SK-N-SH (cell line): ENCODE measurements around the gene TNFRSF21. TPM values are rescaled to one million over a fixed set of nuclear protein-coding genes. Genes with fewer than 3 reads are reported as not detected.

Source experiments
- CTCF ChIA-PET: fragments of 300-600, 350-600 bp; formaldehyde crosslinking; extraction: SDS; loops from one replicate; lab custom pipeline; 2021; lab: Yijun Ruan, JAX
- POLR2A ChIA-PET: fragments of 350-600 bp; sonication (Branson Sonifier 250); formaldehyde crosslinking; extraction: SDS; loops from one replicate; lab custom pipeline; 2020; ENCODE audit warnings: antibody characterized with exemption, inconsistent platforms; lab: Yijun Ruan, JAX
- DNase-seq: peaks from one replicate; pipeline ENCODE4 v3.0.0; 2012
- H2AFZ ChIP-seq: fragments of 200-600 bp; sonication (generic); 2 replicates; pipeline ENCODE4 v1.8.1; 2016; ENCODE audit warnings: antibody characterized with exemption, mild to moderate bottlenecking, low read depth
- H3F3A ChIP-seq: fragments of 200-600 bp; sonication (generic); replicated peaks from 2 replicates; pipeline ENCODE3; 2016; ENCODE audit warnings: antibody characterized with exemption, mild to moderate bottlenecking; ENCODE audit not compliant: insufficient read depth
- H3K27ac ChIP-seq, 2 experiments: fragments of 200-500 bp in 1 of 2; fragments of 200-600 bp in 1 of 2; sonication (Bioruptor generic) in 1 of 2; sonication (generic), shearing (Covaris generic) in 1 of 2; 2 replicates each; pipeline versions ENCODE4 v1.5.1 to v1.6.1; 2014 to 2016; ENCODE audit warnings: low read depth in 2 of 2, inconsistent platforms in 1 of 2, low read length in 1 of 2, mild to moderate bottlenecking in 1 of 2, mixed read lengths in 1 of 2
- H3K27me3 ChIP-seq: fragments of 200-600 bp; sonication (generic), shearing (Covaris generic); 2 replicates; pipeline ENCODE4 v1.6.1; 2016; ENCODE audit warnings: mixed run types; ENCODE audit not compliant: insufficient read depth
- H3K36me3 ChIP-seq, 2 experiments: fragments of 200-500 bp in 1 of 2; fragments of 200-600 bp in 1 of 2; sonication (Bioruptor generic) in 1 of 2; sonication (generic) in 1 of 2; replicated peaks in 1 of 2; 2 replicates each; pipeline versions ENCODE3 to v1.5.1; 2014 to 2016; ENCODE audit warnings: low read length in 1 of 2, mild to moderate bottlenecking in 1 of 2; ENCODE audit not compliant: insufficient read depth in 2 of 2, control insufficient read depth in 1 of 2
- H3K4me1 ChIP-seq, 2 experiments: fragments of 200-500 bp in 1 of 2; fragments of 200-600 bp in 1 of 2; sonication (Bioruptor generic) in 1 of 2; sonication (generic), shearing (Covaris generic) in 1 of 2; 2 replicates each; pipeline versions ENCODE4 v1.5.1 to v1.6.1; 2014 to 2016; ENCODE audit warnings: low read depth in 1 of 2, low read length in 1 of 2, mixed run types in 1 of 2; ENCODE audit not compliant: insufficient read depth in 2 of 2, control insufficient read depth in 1 of 2
- H3K4me2 ChIP-seq: fragments of 200-600 bp; sonication (generic), shearing (Covaris generic); 2 replicates; pipeline ENCODE4 v1.6.1; 2017; ENCODE audit warnings: mixed run types
- H3K4me3 ChIP-seq, 2 experiments: fragments of 200-500 bp in 1 of 2; fragments of 200-600 bp in 1 of 2; sonication (Bioruptor generic) in 1 of 2; sonication (generic), shearing (Covaris generic) in 1 of 2; 2 replicates each; pipeline versions ENCODE4 v1.5.1 to v1.8.1; 2014 to 2016; ENCODE audit warnings: low read depth in 2 of 2, inconsistent platforms in 1 of 2, low read length in 1 of 2, mild to moderate bottlenecking in 1 of 2, mixed read lengths in 1 of 2, moderate library complexity in 1 of 2
- H3K79me2 ChIP-seq: fragments of 200-600 bp; sonication (generic); 2 replicates; pipeline ENCODE4 v1.8.1; 2017; ENCODE audit warnings: mild to moderate bottlenecking; ENCODE audit not compliant: insufficient read depth
- H3K9ac ChIP-seq: fragments of 200-600 bp; sonication (generic); 2 replicates; pipeline ENCODE4 v1.6.1; 2017; ENCODE audit warnings: mixed run types
- H3K9me2 ChIP-seq: fragments of 200-600 bp; sonication (generic); 2 replicates; pipeline ENCODE4 v1.6.1; 2017; ENCODE audit warnings: mixed run types
- H3K9me3 ChIP-seq: fragments of 200-600 bp; sonication (generic); 2 replicates; pipeline ENCODE4 v1.6.1; 2017; ENCODE audit warnings: mixed run types, mild to moderate bottlenecking, moderate library complexity
- H4K20me1 ChIP-seq: fragments of 200-600 bp; sonication (generic); 2 replicates; pipeline ENCODE4 v1.6.1; 2017; ENCODE audit warnings: mild to moderate bottlenecking, mixed run types; ENCODE audit not compliant: insufficient read depth
- FOXJ3 ChIP-seq: sonication (generic); formaldehyde crosslinking; IDR thresholded peaks from 2 replicates; pipeline ENCODE4 v1.5.1; 2020; ENCODE audit warnings: mild to moderate bottlenecking, missing genetic modification reagents
- FOXM1 ChIP-seq: IDR thresholded peaks from 2 replicates; pipeline ENCODE4 v1.4.0; 2012; ENCODE audit warnings: low read depth, mild to moderate bottlenecking
- JUND ChIP-seq: IDR thresholded peaks from 2 replicates; pipeline ENCODE4 v1.4.0; 2012
- MEF2A ChIP-seq: IDR thresholded peaks from 2 replicates; pipeline ENCODE4 v1.4.0; 2012; ENCODE audit warnings: low read depth, borderline replicate concordance
- NRF1 ChIP-seq: IDR thresholded peaks from 2 replicates; pipeline ENCODE4 v1.6.1; 2012; ENCODE audit warnings: low read depth, mild to moderate bottlenecking, low read length
- RAD21 ChIP-seq: IDR thresholded peaks from 2 replicates; pipeline ENCODE4 v1.6.1; 2012; ENCODE audit warnings: mild to moderate bottlenecking, low read length
- RCOR1 ChIP-seq: fragments of 150-350 bp; IDR thresholded peaks from 2 replicates; pipeline ENCODE4 v1.6.1; 2017; ENCODE audit warnings: antibody characterized with exemption, low read length
- RFX5 ChIP-seq: IDR thresholded peaks from 2 replicates; pipeline ENCODE4 v1.6.1; 2012; ENCODE audit warnings: mild to moderate bottlenecking, improper control_type of control experiment, low read length
- SMC3 ChIP-seq: IDR thresholded peaks from 2 replicates; pipeline ENCODE4 v1.6.1; 2012; ENCODE audit warnings: low read depth, low read length, improper control_type of control experiment
- TCF12 ChIP-seq: IDR thresholded peaks from 2 replicates; pipeline ENCODE4 v1.4.0; 2012
- TEAD4 ChIP-seq: IDR thresholded peaks from 2 replicates; pipeline ENCODE4 v1.4.0; 2012; ENCODE audit warnings: mild to moderate bottlenecking, borderline replicate concordance; ENCODE audit not compliant: insufficient read depth
- WGBS: methylation state at CpG from one replicate; pipeline ENCODE4 v1.1.6; 2017; ENCODE audit warnings: low lambda C conversion rate; 5-methylcytosine and 5-hydroxymethylcytosine counted together
- polyA plus RNA-seq, 3 experiments: library from polyadenylated mRNA; depleted of rRNA; stranded (reverse); fragments of >200 nt; gene quantifications; 2 replicates each; pipeline ENCODE4 v1.2.3, GENCODE V29; 2012
- TF ChIP-seq, protein P1 (sequence below): IDR thresholded peaks from 2 replicates; pipeline ENCODE4 v1.4.0; 2012; ENCODE audit warnings: low read depth, borderline replicate concordance
- TF ChIP-seq, protein P2 (sequence below): fragments of 200-600 bp; sonication (generic); IDR thresholded peaks from 2 replicates; pipeline ENCODE4 v1.6.1; 2017; ENCODE audit warnings: antibody characterized with exemption, mild to moderate bottlenecking, moderate library complexity
- TF ChIP-seq, protein P3 (sequence below): fragments of 150-350 bp; IDR thresholded peaks from 2 replicates; pipeline ENCODE4 v1.6.1; 2016; ENCODE audit warnings: mild to moderate bottlenecking, low read depth, low read length

The TNFRSF21 gene
- polyA plus RNA-seq, 1 of the 3 experiments (the other 2 are of a cell fraction) = 9.2 TPM

DNA sequence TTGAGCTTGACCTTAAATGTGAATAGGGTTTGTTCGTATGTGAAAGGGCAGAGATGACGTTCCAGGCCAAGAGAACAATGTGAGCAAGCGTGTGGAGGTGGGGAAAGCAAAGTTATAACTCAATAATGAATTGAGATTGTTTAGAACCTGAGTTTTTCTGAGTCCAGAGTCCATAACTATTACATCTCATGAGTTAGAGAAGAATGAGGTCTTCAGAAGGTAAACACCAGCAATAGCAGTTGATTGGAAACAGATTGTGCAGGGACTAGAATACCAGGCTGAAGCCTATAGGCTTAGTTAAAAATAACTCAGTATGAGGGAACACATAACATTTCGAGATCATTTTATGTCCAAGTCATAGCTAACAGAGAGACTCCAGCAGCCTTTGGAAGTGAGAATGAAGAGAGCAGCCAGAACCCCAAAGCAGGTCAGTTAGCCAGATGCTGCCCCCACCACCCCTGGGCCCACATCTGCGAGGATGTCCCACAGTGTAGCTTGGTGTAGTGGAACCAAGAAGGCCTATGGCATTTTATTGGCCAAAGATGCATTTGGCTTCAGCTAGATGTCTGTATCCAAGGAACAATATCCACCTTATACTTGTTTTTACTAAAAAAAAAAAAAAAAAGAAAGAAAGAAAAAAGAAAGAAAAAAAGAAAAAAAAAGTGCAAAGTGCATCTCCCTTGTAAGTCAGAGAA, 121.7 kb downstream of the TNFRSF21 start:
- H3K9me3 ChIP-seq = no peaks in the 10 kb centered on the region
- TF ChIP-seq FOXM1 (no peak), TCF12 (peak; percentile 68), RFX5 (no peak)
- TF ChIP-seq, all 33 proteins: peak for 1
- CTCF ChIA-PET = interaction anchor here (1.5 kb wide), 1 partner anchor 122 kb away, joined by 4 read pairs; the partner anchor contains the start of gene TNFRSF21
- no peak overlapping the region for H3K27ac ChIP-seq
- H2AFZ ChIP-seq = no peak overlapping the region
- H3K9me2 ChIP-seq = no peaks in the 10 kb centered on the region
- no peaks in the 10 kb centered on the region for H3K27me3 ChIP-seq
- 0 out of 2 replicates have a peak overlapping the region, but pooled peaks have one; percentile 50 for H3K4me2 ChIP-seq
- H4K20me1 ChIP-seq = no peaks in the 10 kb centered on the region
- H3K4me3 ChIP-seq = no peak overlapping the region
- no peak overlapping the region for H3K9ac ChIP-seq
- 75% methylated on average over 5 of the region's 5 CpGs for whole genome bisulfite sequencing
- DNase-seq = no peak
- peaks cover 0 to 4% of the 10 kb centered on the region in 2 experiments; a peak in 2 of 4 replicates for H3K4me1 ChIP-seq
- POLR2A ChIA-PET = no interaction called here
- no peaks in the 10 kb centered on the region for H3K79me2 ChIP-seq
- no peaks in the 10 kb centered on the region for H3F3A ChIP-seq
- H3K36me3 ChIP-seq = no peaks in the 10 kb centered on the region

DNA sequence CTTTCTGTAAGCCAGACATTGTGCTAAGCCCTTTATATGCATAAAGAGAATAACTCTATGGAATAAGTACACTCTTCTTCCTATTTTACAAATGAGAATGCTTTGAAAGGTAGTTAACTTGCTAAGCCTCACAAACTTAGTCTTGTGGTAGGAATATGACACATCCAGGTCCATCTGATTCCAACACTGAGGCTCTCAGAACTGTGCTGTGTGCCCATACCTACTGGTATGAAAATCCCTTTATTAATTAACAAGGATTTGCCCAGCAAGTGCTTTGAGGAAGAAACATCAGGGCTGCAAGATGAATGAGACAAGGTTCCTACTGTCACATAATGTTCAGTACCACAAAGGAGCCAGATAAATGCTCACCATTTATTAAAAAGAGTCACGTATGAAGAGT, 122.6 kb downstream of the TNFRSF21 start:
- CTCF ChIA-PET = no interaction called here

More for the DNA sequence above, 122.6 kb downstream of the TNFRSF21 start:
- Histone ChIP-seq H3K4me1 (peaks cover 0 to 4% of the 10 kb centered on the region in 2 experiments; a peak in 2 of 4 replicates), H3K27me3 (no peaks in the 10 kb centered on the region), H3K9ac (no peak overlapping the region), H3K4me3 (no peak overlapping the region), H3K79me2 (no peaks in the 10 kb centered on the region), H3K27ac (no peak overlapping the region), H2AFZ (no peak overlapping the region), H3K36me3 (no peaks in the 10 kb centered on the region), H3K9me2 (no peaks in the 10 kb centered on the region), H3K9me3 (no peaks in the 10 kb centered on the region), H4K20me1 (no peaks in the 10 kb centered on the region), H3K4me2 (no peak overlapping the region), H3F3A (no peaks in the 10 kb centered on the region)
- TF ChIP-seq RCOR1 = no peak
- TF ChIP-seq, protein P1, sequence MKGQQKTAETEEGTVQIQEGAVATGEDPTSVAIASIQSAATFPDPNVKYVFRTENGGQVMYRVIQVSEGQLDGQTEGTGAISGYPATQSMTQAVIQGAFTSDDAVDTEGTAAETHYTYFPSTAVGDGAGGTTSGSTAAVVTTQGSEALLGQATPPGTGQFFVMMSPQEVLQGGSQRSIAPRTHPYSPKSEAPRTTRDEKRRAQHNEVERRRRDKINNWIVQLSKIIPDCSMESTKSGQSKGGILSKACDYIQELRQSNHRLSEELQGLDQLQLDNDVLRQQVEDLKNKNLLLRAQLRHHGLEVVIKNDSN = no peak
- no peak for TF ChIP-seq TCF12
- no peak for TF ChIP-seq TEAD4
- no peak for TF ChIP-seq MEF2A
- TF ChIP-seq, protein P2, sequence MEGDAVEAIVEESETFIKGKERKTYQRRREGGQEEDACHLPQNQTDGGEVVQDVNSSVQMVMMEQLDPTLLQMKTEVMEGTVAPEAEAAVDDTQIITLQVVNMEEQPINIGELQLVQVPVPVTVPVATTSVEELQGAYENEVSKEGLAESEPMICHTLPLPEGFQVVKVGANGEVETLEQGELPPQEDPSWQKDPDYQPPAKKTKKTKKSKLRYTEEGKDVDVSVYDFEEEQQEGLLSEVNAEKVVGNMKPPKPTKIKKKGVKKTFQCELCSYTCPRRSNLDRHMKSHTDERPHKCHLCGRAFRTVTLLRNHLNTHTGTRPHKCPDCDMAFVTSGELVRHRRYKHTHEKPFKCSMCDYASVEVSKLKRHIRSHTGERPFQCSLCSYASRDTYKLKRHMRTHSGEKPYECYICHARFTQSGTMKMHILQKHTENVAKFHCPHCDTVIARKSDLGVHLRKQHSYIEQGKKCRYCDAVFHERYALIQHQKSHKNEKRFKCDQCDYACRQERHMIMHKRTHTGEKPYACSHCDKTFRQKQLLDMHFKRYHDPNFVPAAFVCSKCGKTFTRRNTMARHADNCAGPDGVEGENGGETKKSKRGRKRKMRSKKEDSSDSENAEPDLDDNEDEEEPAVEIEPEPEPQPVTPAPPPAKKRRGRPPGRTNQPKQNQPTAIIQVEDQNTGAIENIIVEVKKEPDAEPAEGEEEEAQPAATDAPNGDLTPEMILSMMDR = no peak
- TF ChIP-seq FOXJ3 (CRISPR knock-in tag) = no peak
- TF ChIP-seq RAD21 = no peak
- no peak for TF ChIP-seq NRF1
- TF ChIP-seq SMC3 = no peak
- TF ChIP-seq JUND = no peak
- TF ChIP-seq, protein P3, sequence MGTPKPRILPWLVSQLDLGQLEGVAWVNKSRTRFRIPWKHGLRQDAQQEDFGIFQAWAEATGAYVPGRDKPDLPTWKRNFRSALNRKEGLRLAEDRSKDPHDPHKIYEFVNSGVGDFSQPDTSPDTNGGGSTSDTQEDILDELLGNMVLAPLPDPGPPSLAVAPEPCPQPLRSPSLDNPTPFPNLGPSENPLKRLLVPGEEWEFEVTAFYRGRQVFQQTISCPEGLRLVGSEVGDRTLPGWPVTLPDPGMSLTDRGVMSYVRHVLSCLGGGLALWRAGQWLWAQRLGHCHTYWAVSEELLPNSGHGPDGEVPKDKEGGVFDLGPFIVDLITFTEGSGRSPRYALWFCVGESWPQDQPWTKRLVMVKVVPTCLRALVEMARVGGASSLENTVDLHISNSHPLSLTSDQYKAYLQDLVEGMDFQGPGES = no peak
- 94% methylated on average over 1 of the region's 1 CpG for WGBS
- no peak for DNase-seq
- POLR2A ChIA-PET = no interaction called here
